Measurements from ENCODE around the gene NUDT3.

DNA sequence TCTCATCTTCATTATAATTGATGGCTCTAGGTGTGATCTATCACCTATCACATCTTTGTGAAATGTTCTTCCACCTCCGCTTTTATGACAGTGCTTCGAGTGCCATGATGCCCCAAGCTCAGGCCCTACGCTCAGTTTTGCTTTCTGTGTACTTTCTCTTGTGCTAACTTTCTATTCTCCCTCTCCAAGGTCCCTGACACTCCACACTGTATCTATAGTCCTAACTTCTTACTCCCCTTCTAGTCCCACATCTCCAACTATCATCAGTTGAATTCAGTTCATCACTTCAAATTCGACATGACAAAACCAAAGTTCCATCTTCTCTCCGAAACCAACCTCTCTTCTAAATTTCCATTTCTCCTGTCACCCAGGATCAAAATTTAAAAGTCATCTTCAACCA is 16.6 kb downstream of the NUDT3 start:
- TF ChIP-seq EZH2 (optimal IDR thresholded peaks at IDR 0.05; ENCODE audit: low read depth, low read length): no peak
- TF ChIP-seq, protein P1, sequence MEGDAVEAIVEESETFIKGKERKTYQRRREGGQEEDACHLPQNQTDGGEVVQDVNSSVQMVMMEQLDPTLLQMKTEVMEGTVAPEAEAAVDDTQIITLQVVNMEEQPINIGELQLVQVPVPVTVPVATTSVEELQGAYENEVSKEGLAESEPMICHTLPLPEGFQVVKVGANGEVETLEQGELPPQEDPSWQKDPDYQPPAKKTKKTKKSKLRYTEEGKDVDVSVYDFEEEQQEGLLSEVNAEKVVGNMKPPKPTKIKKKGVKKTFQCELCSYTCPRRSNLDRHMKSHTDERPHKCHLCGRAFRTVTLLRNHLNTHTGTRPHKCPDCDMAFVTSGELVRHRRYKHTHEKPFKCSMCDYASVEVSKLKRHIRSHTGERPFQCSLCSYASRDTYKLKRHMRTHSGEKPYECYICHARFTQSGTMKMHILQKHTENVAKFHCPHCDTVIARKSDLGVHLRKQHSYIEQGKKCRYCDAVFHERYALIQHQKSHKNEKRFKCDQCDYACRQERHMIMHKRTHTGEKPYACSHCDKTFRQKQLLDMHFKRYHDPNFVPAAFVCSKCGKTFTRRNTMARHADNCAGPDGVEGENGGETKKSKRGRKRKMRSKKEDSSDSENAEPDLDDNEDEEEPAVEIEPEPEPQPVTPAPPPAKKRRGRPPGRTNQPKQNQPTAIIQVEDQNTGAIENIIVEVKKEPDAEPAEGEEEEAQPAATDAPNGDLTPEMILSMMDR (IDR thresholded peaks at IDR 0.05; ENCODE audit: low read length): no peak
